Measurements from ENCODE around the gene FBXW7. TPM values are rescaled to one million over a fixed set of nuclear protein-coding genes. Genes with fewer than 3 reads are reported as not detected.

Gene FBXW7
- total RNA-seq, 1 experiment from 2014 or later = 23.0 TPM

DNA sequence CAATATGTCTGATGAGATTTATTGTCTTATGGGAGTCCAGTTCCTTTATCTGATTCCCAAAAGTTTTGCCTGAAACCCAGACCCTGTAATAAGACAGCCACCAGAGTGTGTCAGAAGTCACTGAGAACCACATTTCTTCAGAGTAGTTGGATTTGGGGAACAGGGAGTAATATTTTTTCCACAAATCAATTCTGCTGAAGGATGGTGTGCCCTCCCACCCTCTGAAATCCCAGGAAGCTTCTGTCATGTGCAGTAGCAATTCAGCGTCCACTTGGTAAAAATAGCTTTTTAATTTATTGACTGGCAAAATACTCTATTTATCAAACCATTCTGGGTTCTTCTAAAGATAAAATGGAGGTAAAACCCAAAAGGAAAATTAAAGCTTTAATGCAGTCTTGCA is 229.4 kb downstream of the FBXW7 start (continued):
- TF ChIP-seq, protein P1, sequence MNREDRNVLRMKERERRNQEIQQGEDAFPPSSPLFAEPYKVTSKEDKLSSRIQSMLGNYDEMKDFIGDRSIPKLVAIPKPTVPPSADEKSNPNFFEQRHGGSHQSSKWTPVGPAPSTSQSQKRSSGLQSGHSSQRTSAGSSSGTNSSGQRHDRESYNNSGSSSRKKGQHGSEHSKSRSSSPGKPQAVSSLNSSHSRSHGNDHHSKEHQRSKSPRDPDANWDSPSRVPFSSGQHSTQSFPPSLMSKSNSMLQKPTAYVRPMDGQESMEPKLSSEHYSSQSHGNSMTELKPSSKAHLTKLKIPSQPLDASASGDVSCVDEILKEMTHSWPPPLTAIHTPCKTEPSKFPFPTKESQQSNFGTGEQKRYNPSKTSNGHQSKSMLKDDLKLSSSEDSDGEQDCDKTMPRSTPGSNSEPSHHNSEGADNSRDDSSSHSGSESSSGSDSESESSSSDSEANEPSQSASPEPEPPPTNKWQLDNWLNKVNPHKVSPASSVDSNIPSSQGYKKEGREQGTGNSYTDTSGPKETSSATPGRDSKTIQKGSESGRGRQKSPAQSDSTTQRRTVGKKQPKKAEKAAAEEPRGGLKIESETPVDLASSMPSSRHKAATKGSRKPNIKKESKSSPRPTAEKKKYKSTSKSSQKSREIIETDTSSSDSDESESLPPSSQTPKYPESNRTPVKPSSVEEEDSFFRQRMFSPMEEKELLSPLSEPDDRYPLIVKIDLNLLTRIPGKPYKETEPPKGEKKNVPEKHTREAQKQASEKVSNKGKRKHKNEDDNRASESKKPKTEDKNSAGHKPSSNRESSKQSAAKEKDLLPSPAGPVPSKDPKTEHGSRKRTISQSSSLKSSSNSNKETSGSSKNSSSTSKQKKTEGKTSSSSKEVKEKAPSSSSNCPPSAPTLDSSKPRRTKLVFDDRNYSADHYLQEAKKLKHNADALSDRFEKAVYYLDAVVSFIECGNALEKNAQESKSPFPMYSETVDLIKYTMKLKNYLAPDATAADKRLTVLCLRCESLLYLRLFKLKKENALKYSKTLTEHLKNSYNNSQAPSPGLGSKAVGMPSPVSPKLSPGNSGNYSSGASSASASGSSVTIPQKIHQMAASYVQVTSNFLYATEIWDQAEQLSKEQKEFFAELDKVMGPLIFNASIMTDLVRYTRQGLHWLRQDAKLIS (CRISPR knock-in tag; IDR thresholded peaks at IDR 0.05; ENCODE audit: borderline replicate concordance) = no peak
- TF ChIP-seq, protein P2, sequence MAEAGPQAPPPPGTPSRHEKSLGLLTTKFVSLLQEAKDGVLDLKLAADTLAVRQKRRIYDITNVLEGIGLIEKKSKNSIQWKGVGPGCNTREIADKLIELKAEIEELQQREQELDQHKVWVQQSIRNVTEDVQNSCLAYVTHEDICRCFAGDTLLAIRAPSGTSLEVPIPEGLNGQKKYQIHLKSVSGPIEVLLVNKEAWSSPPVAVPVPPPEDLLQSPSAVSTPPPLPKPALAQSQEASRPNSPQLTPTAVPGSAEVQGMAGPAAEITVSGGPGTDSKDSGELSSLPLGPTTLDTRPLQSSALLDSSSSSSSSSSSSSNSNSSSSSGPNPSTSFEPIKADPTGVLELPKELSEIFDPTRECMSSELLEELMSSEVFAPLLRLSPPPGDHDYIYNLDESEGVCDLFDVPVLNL (CRISPR knock-in tag; IDR thresholded peaks at IDR 0.05; ENCODE audit: borderline replicate concordance, low read depth) = no peak

DNA sequence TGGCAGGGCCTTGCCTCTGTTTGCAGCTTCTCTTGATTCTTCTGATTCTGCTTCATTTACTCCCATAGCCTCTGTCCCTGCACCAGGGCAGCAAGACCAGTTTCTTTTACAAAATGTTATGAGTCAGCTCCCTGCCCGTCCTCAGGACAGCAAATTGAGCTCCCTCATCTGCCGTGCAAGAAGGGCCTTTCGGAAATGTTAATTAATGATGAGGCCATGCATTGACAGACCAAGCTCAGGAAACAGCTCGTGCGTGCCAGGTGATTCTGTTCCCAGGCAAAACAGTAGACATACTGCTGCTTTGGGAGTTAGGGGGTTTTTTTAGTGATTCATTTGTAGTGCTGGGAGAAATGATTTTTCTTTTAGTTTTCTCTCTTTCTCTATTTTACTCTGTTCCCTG is 231.7 kb downstream of the FBXW7 start:
- no peak for ATAC-seq

DNA sequence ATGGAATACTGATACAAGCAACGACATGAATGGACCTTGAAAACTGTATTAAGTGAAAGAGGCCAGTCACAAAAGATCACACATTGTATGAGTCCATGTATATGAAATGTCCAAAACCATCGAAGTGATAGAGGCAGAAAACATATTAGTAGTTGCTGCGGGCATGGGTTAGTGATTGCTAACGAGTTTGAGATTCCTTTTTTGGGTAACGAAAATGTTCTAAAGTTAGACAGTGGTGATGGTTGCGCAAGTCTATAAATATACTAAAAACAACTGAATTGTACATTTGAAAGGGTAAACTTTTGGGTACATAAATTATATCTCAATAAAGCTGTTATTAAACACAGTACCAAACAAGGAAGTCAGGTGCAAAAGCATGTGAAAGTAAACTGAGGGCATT is 234.5 kb downstream of the FBXW7 start:
- ATAC-seq (no peak), DNase-seq (ENCODE audit: low spot score) (no peak)
- Mint-ChIP-seq H3K27ac (no peak overlapping the region), H3K4me3 (no peak overlapping the region), H3K27me3 (ENCODE audit: low read depth) (no peaks in the 10 kb centered on the region), H3K9me3 (no peaks in the 10 kb centered on the region), H3K36me3 (no peaks in the 10 kb centered on the region), H3K4me1 (peaks cover 13% of the 10 kb centered on the region)
- ChIA-PET POLR2A (no interaction called here), CTCF (no interaction called here)
- TF ChIP-seq HMGA2 (CRISPR knock-in tag; IDR thresholded peaks at IDR 0.05) = no peak
- TF ChIP-seq, protein P3, sequence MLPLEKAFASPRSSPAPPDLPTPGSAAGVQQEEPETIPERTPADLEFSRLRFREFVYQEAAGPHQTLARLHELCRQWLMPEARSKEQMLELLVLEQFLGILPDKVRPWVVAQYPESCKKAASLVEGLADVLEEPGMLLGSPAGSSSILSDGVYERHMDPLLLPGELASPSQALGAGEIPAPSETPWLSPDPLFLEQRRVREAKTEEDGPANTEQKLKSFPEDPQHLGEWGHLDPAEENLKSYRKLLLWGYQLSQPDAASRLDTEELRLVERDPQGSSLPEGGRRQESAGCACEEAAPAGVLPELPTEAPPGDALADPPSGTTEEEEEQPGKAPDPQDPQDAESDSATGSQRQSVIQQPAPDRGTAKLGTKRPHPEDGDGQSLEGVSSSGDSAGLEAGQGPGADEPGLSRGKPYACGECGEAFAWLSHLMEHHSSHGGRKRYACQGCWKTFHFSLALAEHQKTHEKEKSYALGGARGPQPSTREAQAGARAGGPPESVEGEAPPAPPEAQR (CRISPR knock-in tag; IDR thresholded peaks at IDR 0.05) = no peak
- TF ChIP-seq, protein P4, sequence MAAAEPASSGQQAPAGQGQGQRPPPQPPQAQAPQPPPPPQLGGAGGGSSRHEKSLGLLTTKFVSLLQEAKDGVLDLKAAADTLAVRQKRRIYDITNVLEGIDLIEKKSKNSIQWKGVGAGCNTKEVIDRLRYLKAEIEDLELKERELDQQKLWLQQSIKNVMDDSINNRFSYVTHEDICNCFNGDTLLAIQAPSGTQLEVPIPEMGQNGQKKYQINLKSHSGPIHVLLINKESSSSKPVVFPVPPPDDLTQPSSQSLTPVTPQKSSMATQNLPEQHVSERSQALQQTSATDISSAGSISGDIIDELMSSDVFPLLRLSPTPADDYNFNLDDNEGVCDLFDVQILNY (CRISPR knock-in tag; IDR thresholded peaks at IDR 0.05) = no peak
- TF ChIP-seq CREM (CRISPR knock-in tag; IDR thresholded peaks at IDR 0.05) = no peak
- no peak for TF ChIP-seq JAZF1 (CRISPR knock-in tag; IDR thresholded peaks at IDR 0.05)
- no peak for TF ChIP-seq SMAD3 (CRISPR knock-in tag; IDR thresholded peaks at IDR 0.05; ENCODE audit: borderline replicate concordance)
- no peak for TF ChIP-seq NR1H2 (CRISPR knock-in tag; IDR thresholded peaks at IDR 0.05)
- TF ChIP-seq, protein P5, sequence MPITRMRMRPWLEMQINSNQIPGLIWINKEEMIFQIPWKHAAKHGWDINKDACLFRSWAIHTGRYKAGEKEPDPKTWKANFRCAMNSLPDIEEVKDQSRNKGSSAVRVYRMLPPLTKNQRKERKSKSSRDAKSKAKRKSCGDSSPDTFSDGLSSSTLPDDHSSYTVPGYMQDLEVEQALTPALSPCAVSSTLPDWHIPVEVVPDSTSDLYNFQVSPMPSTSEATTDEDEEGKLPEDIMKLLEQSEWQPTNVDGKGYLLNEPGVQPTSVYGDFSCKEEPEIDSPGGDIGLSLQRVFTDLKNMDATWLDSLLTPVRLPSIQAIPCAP (CRISPR knock-in tag; IDR thresholded peaks at IDR 0.05) = no peak
- TF ChIP-seq, protein P6, sequence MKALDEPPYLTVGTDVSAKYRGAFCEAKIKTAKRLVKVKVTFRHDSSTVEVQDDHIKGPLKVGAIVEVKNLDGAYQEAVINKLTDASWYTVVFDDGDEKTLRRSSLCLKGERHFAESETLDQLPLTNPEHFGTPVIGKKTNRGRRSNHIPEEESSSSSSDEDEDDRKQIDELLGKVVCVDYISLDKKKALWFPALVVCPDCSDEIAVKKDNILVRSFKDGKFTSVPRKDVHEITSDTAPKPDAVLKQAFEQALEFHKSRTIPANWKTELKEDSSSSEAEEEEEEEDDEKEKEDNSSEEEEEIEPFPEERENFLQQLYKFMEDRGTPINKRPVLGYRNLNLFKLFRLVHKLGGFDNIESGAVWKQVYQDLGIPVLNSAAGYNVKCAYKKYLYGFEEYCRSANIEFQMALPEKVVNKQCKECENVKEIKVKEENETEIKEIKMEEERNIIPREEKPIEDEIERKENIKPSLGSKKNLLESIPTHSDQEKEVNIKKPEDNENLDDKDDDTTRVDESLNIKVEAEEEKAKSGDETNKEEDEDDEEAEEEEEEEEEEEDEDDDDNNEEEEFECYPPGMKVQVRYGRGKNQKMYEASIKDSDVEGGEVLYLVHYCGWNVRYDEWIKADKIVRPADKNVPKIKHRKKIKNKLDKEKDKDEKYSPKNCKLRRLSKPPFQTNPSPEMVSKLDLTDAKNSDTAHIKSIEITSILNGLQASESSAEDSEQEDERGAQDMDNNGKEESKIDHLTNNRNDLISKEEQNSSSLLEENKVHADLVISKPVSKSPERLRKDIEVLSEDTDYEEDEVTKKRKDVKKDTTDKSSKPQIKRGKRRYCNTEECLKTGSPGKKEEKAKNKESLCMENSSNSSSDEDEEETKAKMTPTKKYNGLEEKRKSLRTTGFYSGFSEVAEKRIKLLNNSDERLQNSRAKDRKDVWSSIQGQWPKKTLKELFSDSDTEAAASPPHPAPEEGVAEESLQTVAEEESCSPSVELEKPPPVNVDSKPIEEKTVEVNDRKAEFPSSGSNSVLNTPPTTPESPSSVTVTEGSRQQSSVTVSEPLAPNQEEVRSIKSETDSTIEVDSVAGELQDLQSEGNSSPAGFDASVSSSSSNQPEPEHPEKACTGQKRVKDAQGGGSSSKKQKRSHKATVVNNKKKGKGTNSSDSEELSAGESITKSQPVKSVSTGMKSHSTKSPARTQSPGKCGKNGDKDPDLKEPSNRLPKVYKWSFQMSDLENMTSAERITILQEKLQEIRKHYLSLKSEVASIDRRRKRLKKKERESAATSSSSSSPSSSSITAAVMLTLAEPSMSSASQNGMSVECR (CRISPR knock-in tag; IDR thresholded peaks at IDR 0.05; ENCODE audit: borderline replicate concordance) = no peak

More for the DNA sequence above, 231.7 kb downstream of the FBXW7 start:
- no peaks in the 10 kb centered on the region for H3K9me3 Mint-ChIP-seq
- ChIA-PET CTCF (no interaction called here), POLR2A (no interaction called here)
- TF ChIP-seq, protein P7, sequence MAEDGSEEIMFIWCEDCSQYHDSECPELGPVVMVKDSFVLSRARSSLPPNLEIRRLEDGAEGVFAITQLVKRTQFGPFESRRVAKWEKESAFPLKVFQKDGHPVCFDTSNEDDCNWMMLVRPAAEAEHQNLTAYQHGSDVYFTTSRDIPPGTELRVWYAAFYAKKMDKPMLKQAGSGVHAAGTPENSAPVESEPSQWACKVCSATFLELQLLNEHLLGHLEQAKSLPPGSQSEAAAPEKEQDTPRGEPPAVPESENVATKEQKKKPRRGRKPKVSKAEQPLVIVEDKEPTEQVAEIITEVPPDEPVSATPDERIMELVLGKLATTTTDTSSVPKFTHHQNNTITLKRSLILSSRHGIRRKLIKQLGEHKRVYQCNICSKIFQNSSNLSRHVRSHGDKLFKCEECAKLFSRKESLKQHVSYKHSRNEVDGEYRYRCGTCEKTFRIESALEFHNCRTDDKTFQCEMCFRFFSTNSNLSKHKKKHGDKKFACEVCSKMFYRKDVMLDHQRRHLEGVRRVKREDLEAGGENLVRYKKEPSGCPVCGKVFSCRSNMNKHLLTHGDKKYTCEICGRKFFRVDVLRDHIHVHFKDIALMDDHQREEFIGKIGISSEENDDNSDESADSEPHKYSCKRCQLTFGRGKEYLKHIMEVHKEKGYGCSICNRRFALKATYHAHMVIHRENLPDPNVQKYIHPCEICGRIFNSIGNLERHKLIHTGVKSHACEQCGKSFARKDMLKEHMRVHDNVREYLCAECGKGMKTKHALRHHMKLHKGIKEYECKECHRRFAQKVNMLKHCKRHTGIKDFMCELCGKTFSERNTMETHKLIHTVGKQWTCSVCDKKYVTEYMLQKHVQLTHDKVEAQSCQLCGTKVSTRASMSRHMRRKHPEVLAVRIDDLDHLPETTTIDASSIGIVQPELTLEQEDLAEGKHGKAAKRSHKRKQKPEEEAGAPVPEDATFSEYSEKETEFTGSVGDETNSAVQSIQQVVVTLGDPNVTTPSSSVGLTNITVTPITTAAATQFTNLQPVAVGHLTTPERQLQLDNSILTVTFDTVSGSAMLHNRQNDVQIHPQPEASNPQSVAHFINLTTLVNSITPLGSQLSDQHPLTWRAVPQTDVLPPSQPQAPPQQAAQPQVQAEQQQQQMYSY (CRISPR knock-in tag; IDR thresholded peaks at IDR 0.05) = no peak
- TF ChIP-seq ETV6 (CRISPR knock-in tag; IDR thresholded peaks at IDR 0.05) = no peak
- no peak for TF ChIP-seq JAZF1 (CRISPR knock-in tag; IDR thresholded peaks at IDR 0.05)
- TF ChIP-seq, protein P5 (CRISPR knock-in tag; IDR thresholded peaks at IDR 0.05) = no peak
- H3K27ac Mint-ChIP-seq = no peak overlapping the region
- peaks cover 20% of the 10 kb centered on the region for H3K4me1 Mint-ChIP-seq
- no peaks in the 10 kb centered on the region for H3K36me3 Mint-ChIP-seq
- H3K27me3 Mint-ChIP-seq (ENCODE audit: low read depth) = no peaks in the 10 kb centered on the region
- no peak for DNase-seq (ENCODE audit: low spot score)
- H3K4me3 Mint-ChIP-seq = no peak overlapping the region

All from WTC11 (cell line).